Activated T-cell treated with anti-CD3 and anti-CD28 coated beads, Interleukin-2, amount 50 U/mL, for 4 hours (primary cell): ENCODE data around the gene DLEC1. TPM values are rescaled to one million over a fixed set of nuclear protein-coding genes. Genes with fewer than 3 reads are reported as not detected.

Source experiments
- ATAC-seq, 2 donors: fragments of 200-7000 bp; cut with Tn5 transposase; one replicate each; pipeline ENCODE4 v1.10.0; 2021
- DNase-seq: peaks from one replicate; pipeline ENCODE4 v3.0.0-alpha.2; 2020
- H3K27me3 Mint-ChIP-seq: one replicate; pipeline ENCODE4 v1.8.0; 2021; ENCODE audit warnings: low read depth, mixed read lengths
- H3K36me3 Mint-ChIP-seq: one replicate; pipeline ENCODE4 v1.8.0; 2022; ENCODE audit warnings: mixed read lengths; ENCODE audit not compliant: insufficient read depth
- H3K4me1 Mint-ChIP-seq: one replicate; pipeline ENCODE4 v1.8.0; 2021; ENCODE audit warnings: low read depth, mixed read lengths
- H3K4me3 Mint-ChIP-seq: one replicate; pipeline ENCODE4 v1.8.0; 2021; ENCODE audit warnings: mild to moderate bottlenecking, moderate library complexity, mixed read lengths
- H3K9me3 Mint-ChIP-seq: one replicate; pipeline ENCODE4 v1.8.0; 2021; ENCODE audit warnings: mixed read lengths
- total RNA-seq, 3 donors: library from RNA; stranded (reverse); gene quantifications; one replicate each; pipeline ENCODE4 v1.2.1, GENCODE V29; 2021

Gene DLEC1
- total RNA-seq, 3 donors from 2014 or later = 0.05 to 0.16 (median 0.08) TPM

DNA sequence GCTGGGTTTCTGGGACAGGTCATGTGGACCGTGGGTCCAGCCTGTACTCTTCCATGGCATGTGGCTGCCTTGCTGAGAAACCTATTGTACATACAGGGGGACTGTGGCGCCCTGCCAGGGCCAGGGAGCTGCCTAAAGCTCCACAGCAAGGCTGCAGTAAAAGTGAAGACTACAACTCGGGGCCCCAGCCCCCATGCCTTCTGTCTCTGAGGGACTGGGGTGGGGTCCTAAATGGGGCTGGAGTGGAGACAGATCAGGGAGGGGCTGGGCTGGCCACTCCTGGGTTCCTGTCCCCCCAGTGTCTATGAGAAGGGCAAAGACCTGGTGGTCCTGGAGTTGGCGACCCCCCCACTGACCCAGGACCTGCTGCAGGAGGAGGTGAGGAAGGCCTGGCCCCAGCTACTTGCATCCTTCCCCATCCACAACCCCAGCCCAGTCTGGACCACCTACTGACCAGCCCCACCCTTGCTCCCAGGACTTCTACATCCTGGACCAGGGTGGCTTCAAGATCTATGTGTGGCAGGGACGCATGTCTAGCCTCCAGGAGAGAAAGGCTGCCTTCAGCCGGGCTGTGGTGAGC lies 41.1 kb upstream of the DLEC1 start:
- Mint-ChIP-seq H3K27me3 (no peaks in the 10 kb centered on the region), H3K4me3 (no peak overlapping the region), H3K36me3 (peaks cover 13% of the 10 kb centered on the region), H3K4me1 (peaks cover 54% of the 10 kb centered on the region), H3K9me3 (no peaks in the 10 kb centered on the region)
- DNase-seq = no peak
- no peak for ATAC-seq

DNA sequence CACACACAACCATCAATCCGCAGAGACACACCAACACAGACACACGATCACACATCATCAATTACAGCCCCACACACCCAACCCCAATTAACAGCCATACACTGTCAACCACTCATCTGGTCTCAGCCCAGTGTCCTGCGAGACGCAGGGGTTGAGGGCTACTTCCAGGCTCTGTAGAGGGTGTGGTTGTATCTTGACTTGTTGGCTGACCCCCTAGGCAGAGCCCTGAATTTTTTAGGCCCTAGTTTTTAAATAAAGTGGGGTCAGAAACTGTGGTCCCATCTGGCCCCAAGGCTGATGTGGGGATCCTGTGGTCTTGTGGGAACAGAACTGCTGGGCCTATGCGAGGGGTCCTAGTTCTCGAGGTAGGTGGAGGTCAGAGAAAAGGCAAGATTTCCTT lies 39.2 kb upstream of the DLEC1 start:
- Mint-ChIP-seq H3K4me1 (peaks cover 54% of the 10 kb centered on the region), H3K9me3 (no peaks in the 10 kb centered on the region), H3K27me3 (no peaks in the 10 kb centered on the region), H3K4me3 (no peak overlapping the region), H3K36me3 (peaks cover 13% of the 10 kb centered on the region)
- DNase-seq = no peak
- no peak for ATAC-seq

GRCh38 chr3:38000242-38000916 lies 38.6 kb upstream of the DLEC1 start:
- DNase-seq (no peak), ATAC-seq (no peak)
- H3K4me3 Mint-ChIP-seq = no peak overlapping the region
- H3K9me3 Mint-ChIP-seq = no peaks in the 10 kb centered on the region
- H3K4me1 Mint-ChIP-seq = peaks cover 49% of the 10 kb centered on the region
- H3K27me3 Mint-ChIP-seq = no peaks in the 10 kb centered on the region
- peaks cover 13% of the 10 kb centered on the region for H3K36me3 Mint-ChIP-seq

DNA sequence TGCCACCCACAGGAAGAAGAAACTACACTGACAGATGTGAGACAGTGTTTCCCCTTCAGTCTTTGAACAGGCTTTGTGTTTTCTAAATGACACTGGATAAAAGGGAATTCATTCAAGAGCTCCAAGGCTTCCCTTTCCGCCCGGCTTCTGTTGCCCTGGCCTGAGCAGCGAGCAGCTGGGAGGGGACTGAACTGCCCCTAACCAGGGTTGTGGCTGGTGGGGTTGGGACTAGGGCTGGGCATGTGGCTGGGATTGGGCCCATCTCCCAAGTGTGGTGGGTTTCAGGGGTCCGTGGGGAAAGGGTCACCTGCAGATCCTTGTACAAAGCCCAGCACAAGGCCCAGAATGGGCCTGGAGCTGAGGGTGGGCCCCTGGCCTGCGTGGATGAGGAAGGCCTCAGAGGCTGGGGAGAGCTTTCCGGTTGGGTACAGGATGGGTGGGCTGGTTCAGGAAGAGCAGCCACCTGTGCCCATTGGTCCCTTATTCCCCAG lies 38.0 kb upstream of the DLEC1 start:
- Mint-ChIP-seq H3K4me3 (no peak overlapping the region), H3K27me3 (no peaks in the 10 kb centered on the region), H3K9me3 (no peaks in the 10 kb centered on the region), H3K36me3 (peaks cover 16% of the 10 kb centered on the region), H3K4me1 (peaks cover 43% of the 10 kb centered on the region)
- ATAC-seq (no peak), DNase-seq (no peak)

GRCh38 chr3:38001456-38002081 lies 37.4 kb upstream of the DLEC1 start:
- H3K36me3 Mint-ChIP-seq = peaks cover 12% of the 10 kb centered on the region
- DNase-seq (no peak), ATAC-seq (no peak)
- no peaks in the 10 kb centered on the region for H3K27me3 Mint-ChIP-seq
- H3K4me1 Mint-ChIP-seq = peaks cover 38% of the 10 kb centered on the region
- H3K4me3 Mint-ChIP-seq = no peak overlapping the region
- no peaks in the 10 kb centered on the region for H3K9me3 Mint-ChIP-seq

GRCh38 chr3:38002291-38002876 lies 36.6 kb upstream of the DLEC1 start:
- peaks cover 8% of the 10 kb centered on the region for H3K36me3 Mint-ChIP-seq
- H3K4me1 Mint-ChIP-seq = peaks cover 30% of the 10 kb centered on the region
- ATAC-seq (no peak), DNase-seq (no peak)
- no peaks in the 10 kb centered on the region for H3K9me3 Mint-ChIP-seq
- no peaks in the 10 kb centered on the region for H3K27me3 Mint-ChIP-seq
- no peak overlapping the region for H3K4me3 Mint-ChIP-seq

DNA sequence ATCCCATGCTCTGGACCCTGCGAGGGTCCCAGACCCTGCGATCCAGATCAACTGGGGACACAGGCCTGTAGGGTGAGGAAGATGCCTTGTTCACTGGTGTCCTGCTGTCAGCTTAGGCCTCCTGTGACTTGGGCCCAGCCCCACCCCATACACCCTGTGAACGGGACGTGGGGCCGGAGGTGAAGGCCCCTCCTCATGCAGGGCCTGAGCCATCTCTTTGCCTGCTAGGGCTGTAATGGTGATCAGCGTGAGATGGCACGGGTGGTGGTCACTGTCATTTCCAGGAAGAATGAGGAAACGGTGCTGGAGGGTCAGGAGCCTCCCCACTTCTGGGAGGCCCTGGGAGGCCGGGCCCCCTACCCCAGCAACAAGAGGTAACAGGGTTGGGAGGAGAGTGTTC lies 36.1 kb upstream of the DLEC1 start:
- Mint-ChIP-seq H3K4me3 (no peak overlapping the region), H3K36me3 (peaks cover 8% of the 10 kb centered on the region), H3K27me3 (no peaks in the 10 kb centered on the region), H3K4me1 (peaks cover 28% of the 10 kb centered on the region), H3K9me3 (no peaks in the 10 kb centered on the region)
- DNase-seq (no peak), ATAC-seq (no peak)

GRCh38 chr3:38003371-38003816 lies 35.6 kb upstream of the DLEC1 start:
- H3K4me3 Mint-ChIP-seq = no peak overlapping the region
- peaks cover 23% of the 10 kb centered on the region for H3K4me1 Mint-ChIP-seq
- peak; percentile 62 for DNase-seq
- peaks cover 8% of the 10 kb centered on the region for H3K36me3 Mint-ChIP-seq
- peak; percentile 44 to 46 for ATAC-seq
- no peaks in the 10 kb centered on the region for H3K27me3 Mint-ChIP-seq
- H3K9me3 Mint-ChIP-seq = no peaks in the 10 kb centered on the region

GRCh38 chr3:38003817-38004414 lies 35.1 kb upstream of the DLEC1 start:
- no peak for ATAC-seq
- H3K36me3 Mint-ChIP-seq = peaks cover 8% of the 10 kb centered on the region

DNA sequence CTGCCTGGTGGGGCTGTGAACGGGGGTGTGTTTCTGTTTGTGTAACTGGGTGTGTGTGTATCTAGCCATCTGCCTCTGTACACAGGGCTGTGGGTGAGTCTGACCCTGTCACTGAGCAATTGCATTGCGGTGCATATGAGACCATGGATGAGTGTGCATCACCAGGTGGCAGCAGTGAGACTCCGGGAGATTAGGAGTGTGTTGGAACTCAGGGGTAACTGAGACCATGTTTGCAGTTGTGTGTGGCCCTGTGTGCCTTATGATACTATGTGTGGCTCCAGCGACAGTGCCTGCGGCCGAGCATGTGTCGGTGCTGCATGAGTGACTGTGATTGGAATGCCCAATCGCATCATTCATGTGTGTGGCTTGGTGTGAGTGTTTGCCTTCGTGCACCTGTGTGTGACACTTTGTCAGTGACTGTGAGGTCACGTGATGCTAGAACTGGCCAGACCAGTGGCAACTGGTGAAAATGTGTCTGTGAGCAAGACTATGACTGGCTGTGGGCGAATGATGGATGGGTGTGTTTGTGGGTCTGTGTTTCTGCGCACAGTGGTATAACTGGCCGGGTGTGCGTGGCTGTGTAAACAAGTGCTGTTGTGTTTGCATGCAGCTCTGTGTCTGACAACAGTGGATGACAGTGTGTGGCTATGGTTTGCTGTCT lies 34.5 kb upstream of the DLEC1 start:
- Mint-ChIP-seq H3K4me3 (no peak overlapping the region), H3K27me3 (no peaks in the 10 kb centered on the region), H3K36me3 (peaks cover 8% of the 10 kb centered on the region), H3K4me1 (peaks cover 16% of the 10 kb centered on the region), H3K9me3 (no peaks in the 10 kb centered on the region)
- ATAC-seq (peak; percentile 51 to 59), DNase-seq (peak; percentile 55)

More at GRCh38 chr3:38003817-38004414, 35.1 kb upstream of the DLEC1 start:
- H3K27me3 Mint-ChIP-seq = no peaks in the 10 kb centered on the region
- no peak for DNase-seq
- no peaks in the 10 kb centered on the region for H3K9me3 Mint-ChIP-seq
- peaks cover 19% of the 10 kb centered on the region for H3K4me1 Mint-ChIP-seq
- no peak overlapping the region for H3K4me3 Mint-ChIP-seq

DNA sequence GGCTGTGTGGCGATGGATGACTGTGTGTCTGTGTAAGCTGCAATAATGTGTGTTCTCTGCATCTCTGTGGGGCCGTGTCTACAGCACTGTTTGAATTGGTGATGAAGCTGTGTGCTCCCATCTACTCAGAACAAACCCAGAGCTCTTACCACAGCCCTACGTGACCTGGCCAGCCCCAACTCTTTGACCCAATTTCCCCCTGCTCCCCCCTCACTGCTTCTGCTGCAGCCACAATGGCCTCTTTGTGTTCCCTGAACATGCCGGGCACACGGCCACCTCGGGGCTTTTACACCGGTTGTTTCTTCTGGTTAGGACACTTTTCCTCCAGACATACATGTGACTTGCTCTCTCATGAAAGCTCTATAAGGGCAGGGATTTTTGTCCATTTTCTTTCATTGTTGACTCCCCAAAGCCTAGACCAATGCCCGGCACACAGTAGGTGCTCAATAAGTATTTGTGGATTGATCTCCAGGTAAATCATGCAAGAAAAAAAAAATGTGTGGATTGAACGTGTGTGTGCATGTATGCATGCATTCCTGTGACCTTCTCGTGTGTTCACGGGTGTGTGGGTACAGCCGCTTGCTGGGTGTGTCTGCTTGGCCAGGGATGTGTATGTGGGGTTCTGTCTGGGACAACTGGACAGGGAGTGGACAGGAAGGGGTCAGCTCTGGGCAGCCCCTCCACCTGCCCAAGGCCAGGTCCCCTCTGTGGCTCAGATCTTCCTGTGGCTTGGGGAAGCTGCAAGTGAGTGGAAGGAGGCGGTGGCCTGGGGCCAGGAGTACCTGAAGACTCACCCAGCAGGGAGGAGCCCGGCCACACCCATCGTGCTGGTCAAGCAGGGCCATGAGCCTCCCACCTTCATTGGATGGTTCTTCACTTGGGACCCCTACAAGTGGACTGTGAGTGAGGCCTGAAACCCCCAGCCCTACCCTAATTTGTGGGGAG lies 33.7 kb upstream of the DLEC1 start:
- H3K9me3 Mint-ChIP-seq = no peaks in the 10 kb centered on the region
- no peaks in the 10 kb centered on the region for H3K27me3 Mint-ChIP-seq
- H3K4me1 Mint-ChIP-seq = peaks cover 15% of the 10 kb centered on the region
- DNase-seq (no peak), ATAC-seq (no peak)
- H3K36me3 Mint-ChIP-seq = peaks cover 8% of the 10 kb centered on the region
- no peak overlapping the region for H3K4me3 Mint-ChIP-seq

GRCh38 chr3:38006031-38006430 lies 33.0 kb upstream of the DLEC1 start:
- DNase-seq = no peak
- Mint-ChIP-seq H3K4me3 (no peak overlapping the region), H3K4me1 (peaks cover 15% of the 10 kb centered on the region), H3K36me3 (peaks cover 8% of the 10 kb centered on the region), H3K9me3 (no peaks in the 10 kb centered on the region), H3K27me3 (no peaks in the 10 kb centered on the region)
- no peak for ATAC-seq

GRCh38 chr3:38006445-38006995 lies 32.5 kb upstream of the DLEC1 start:
- peaks cover 8% of the 10 kb centered on the region for H3K36me3 Mint-ChIP-seq
- H3K27me3 Mint-ChIP-seq = no peaks in the 10 kb centered on the region

More at GRCh38 chr3:38006445-38006995, 32.5 kb upstream of the DLEC1 start:
- Mint-ChIP-seq H3K4me3 (no peak overlapping the region), H3K9me3 (no peaks in the 10 kb centered on the region), H3K4me1 (peaks cover 15% of the 10 kb centered on the region)
- no peak for DNase-seq
- ATAC-seq = no peak
